Tibial nerve (tissue), 4 donors: ENCODE results near the gene KREMEN2.

Source experiments
- CTCF ChIP-seq, 5 experiments: fragments of 200-600 bp in 3 of 5; fragments of 450-650 bp in 2 of 5; sonication (generic) in 3 of 5; IDR thresholded peaks; one replicate each; pipeline ENCODE4 v1.5.1; 2016 to 2019; ENCODE audit warnings: antibody characterized with exemption in 5 of 5, mild to moderate bottlenecking in 3 of 5, moderate library complexity in 2 of 5
- EP300 ChIP-seq, 2 donors: sonication (generic); formaldehyde crosslinking; IDR thresholded peaks; one replicate each; pipeline ENCODE4 v1.6.1; 2017; ENCODE audit warnings: antibody characterized with exemption in 2 of 2, mild to moderate bottlenecking in 1 of 2
- POLR2A ChIP-seq, 2 donors: fragments of 450-650 bp; IDR thresholded peaks; one replicate each; pipeline ENCODE4 v1.6.1; 2017; ENCODE audit warnings: antibody characterized with exemption in 2 of 2, mild to moderate bottlenecking in 2 of 2, moderate library complexity in 2 of 2

DNA sequence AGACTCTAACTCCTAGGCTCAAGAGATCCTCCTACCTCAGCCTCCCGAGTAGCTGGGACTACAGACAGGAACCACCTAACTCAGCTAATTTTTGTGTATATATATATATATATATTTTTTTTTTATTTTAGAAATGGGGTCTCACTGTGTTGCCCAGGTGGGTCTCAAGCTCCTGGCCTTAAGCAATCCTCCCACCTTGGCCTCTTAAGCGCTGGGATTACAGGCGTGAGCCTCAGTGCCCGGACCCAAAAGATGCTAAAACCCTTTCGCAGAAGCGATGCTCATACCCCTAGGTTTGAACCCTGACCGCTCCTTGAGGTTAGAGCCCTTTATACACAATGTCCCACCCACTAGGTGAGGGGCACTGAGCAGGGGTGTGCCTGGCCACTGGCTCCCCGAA is 46.4 kb downstream of the KREMEN2 start:
- TF ChIP-seq CTCF (IDR thresholded peaks at IDR 0.05) (no peak), POLR2A (IDR thresholded peaks at IDR 0.05) (no peak), EP300 (IDR thresholded peaks at IDR 0.05) (no peak)
